ENCODE results near the gene LRRC52.

LRRC52 gene

GRCh38 chr1:165537356-165538109, 6.3 kb upstream of the LRRC52 start:
- no peak for DNase-seq (ENCODE audit: low read depth in 3 of 3)

DNA sequence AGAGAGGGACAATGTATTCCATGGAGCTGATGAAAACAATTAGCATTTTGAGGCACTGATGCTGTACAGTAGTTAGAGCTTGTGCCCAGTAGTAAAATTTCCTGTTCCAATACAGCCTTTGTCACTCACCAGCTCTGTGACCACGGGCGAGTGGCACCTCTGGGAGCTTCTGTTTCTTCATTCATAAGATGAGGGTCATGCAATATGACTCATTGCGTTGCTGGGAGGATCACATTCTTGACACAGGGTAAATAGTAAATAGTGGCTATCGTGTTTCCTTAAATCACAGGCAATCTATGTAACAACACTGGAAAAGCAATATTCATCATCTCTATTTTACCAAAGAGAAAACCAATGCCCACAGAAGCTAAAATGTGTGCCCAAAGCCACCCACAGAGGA, 4.5 kb upstream of the LRRC52 start:
- no peak for DNase-seq (ENCODE audit: low read depth in 3 of 3)

- no peak for DNase-seq (ENCODE audit: low read depth in 3 of 3)
Observed at GRCh38 chr1:165539908-165540307, 3.9 kb upstream of the LRRC52 start.

GRCh38 chr1:165542015-165542631, 1.7 kb upstream of the LRRC52 start:
- no peak for DNase-seq (ENCODE audit: low read depth in 3 of 3)

DNA sequence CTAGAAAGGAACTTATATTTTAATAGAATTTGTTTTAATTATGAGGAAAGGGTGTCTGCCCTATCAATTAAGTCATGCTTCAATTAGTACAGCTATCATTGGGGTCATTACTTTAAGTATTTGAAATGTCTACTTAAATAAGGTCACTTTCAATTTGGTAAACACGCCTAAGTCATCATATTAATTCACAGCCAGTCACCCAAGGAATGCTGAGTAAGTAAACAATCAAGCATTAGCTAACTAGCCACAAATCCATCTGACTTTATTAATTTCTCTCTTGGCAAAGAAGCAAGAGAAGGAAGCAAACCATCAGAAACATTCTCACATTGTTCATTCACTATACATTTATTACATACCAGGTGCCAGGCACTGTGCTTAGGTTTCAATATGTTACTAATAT, 1.2 kb upstream of the LRRC52 start:
- no peak for DNase-seq (ENCODE audit: low read depth in 3 of 3)

- DNase-seq (ENCODE audit: low read depth in 3 of 3) = no peak
Observed at GRCh38 chr1:165544996-165545395, 1.2 kb downstream of the LRRC52 start.

DNA sequence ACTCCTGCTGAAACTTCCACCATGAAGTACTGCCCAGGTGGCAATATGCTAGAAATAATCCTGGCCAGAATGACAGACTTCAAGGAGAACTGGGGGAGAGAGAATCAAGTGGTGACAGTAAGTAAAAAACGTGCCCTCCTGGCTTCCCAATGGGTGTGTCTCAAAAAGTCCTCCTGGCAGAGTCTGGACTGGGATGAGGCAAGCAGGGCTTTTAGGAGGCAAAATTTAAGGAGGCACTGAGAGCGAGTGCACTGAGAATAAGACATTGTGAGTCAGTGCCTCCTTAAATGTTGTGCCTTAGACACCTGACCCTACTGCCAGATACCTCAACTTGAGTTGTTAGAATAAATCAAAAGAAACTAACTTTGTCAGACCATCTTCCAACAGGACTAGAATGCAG, 2.2 kb downstream of the LRRC52 start:
- DNase-seq (ENCODE audit: low read depth in 3 of 3) = no peak

DNA sequence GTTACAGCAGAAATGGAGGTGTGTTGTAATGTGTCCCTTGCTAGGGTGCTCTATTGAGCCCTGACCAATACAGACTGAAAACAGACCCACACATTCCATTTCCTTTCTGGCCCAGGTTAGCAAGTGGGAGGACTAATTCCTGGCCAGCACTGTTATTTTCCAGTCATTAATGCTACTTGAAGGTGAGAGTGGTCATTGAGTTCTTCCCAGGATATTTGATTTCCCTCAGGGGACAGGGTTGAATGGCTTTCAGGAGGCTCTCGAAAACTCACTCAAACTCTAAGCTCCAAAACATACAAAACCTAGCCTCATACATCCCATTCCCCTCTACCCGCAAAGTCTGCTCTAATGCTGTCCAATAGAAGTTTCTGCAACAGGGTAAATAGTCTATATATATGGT, 6.2 kb downstream of the LRRC52 start:
- no peak for DNase-seq (ENCODE audit: low read depth in 3 of 3)

- DNase-seq (ENCODE audit: low read depth in 3 of 3) = no peak
Observed at GRCh38 chr1:165551469-165551868, 7.7 kb downstream of the LRRC52 start.

DNA sequence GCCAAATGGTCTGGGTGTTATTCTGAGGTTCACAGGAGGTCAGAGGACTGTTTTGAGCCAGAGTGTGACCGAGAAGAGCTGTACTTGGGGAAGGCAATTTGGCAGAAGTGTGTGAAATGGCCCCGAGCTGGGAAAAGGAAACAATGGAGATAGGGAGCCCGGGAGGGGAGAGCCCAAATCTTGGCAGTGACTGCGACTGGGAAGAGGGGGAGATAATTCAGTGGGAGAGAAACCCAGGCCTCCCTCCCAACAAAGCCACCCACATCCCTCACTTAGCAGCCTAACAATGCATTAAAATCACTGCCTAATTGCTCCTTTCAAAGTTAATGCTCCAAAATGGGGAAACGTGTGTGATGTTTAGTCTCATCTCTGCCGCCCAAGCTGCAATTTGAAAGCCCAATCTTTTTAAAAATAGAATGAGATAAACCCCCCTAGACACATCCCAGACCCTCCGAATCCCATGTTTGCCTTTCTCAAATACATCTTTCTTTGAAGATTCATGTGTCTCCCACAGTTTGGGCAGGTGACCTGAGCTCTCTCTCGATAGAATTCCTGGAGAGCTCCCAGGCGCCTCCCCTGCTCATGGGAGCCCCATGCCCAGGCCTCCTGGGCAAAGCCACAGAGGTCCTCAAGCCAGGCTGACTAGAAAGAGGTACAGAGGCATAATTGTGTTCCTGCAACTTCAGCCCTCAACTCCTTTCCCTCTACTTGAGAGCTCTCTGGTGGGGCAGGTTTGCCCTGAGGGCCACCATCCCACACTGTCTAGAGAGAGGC, 17.3 kb downstream of the LRRC52 start:
- no peak for DNase-seq (ENCODE audit: low read depth in 3 of 3)

DNA sequence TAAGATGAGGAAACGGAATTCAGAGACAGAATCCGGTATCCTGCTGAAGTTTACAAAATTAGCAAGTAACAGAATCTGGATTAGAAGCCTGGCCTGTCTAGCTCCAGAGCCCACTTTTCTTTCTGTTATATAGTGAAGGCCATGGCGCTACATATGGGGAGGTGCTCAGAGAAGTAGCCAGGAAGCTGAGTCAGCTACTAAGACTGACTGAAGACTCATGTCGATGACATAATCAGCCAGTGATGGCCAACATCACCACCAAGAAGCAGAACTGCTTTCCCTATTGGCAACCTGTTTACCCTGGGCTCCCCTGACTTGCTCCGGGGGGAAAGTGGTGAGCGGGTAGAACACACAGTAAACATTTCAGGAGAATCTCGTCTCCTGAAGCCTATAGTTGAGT, 18.8 kb downstream of the LRRC52 start:
- no peak for DNase-seq (ENCODE audit: low read depth in 3 of 3)

DNA sequence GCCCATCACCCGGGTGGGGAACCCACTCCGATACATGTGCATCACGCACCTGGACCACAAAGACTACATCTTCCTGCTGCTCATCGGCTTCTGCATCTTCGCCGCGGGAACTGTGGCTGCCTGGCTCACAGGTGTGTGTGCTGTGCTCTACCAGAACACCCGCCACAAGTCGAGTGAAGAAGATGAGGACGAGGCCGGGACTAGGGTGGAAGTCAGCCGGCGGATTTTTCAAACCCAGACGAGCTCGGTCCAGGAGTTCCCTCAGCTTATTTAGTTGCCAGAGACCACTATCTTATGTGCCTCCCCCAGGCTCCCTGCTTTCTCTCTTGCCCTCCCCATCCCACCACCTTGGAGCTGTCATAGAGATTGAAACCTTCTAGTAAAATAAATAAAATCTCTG, 19.8 kb downstream of the LRRC52 start:
- no peak for DNase-seq (ENCODE audit: low read depth in 3 of 3)

- DNase-seq (ENCODE audit: low read depth in 3 of 3) = no peak
Observed at GRCh38 chr1:165564561-165564960, 20.8 kb downstream of the LRRC52 start.

- DNase-seq (ENCODE audit: low read depth in 3 of 3) = no peak
Observed at GRCh38 chr1:165565751-165566490, 22.1 kb downstream of the LRRC52 start.

DNA sequence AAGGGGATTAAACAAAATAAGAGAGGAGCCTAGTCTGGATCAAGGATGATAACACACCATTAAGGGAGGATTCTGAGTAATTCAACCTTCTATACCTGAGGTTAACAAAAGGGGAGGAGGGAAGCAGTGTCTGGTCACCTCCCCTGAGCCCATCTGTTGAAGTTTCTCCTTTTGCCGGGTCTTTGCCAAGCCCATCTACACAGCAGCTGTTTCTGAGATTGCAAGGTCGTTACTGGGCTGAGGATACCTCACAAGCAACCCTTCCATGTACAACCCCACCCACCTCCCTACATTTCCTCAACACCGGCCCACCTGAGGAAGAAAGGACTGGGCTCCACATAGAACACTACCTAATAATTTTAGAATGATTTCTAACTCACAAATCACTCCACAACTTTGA, 26.3 kb downstream of the LRRC52 start:
- no peak for DNase-seq (ENCODE audit: low read depth in 3 of 3)

- DNase-seq (ENCODE audit: low read depth in 3 of 3) = no peak
Observed at GRCh38 chr1:165573787-165574186, 30.0 kb downstream of the LRRC52 start.

GRCh38 chr1:165574295-165574694, 30.5 kb downstream of the LRRC52 start:
- no peak for DNase-seq (ENCODE audit: low read depth in 3 of 3)

DNA sequence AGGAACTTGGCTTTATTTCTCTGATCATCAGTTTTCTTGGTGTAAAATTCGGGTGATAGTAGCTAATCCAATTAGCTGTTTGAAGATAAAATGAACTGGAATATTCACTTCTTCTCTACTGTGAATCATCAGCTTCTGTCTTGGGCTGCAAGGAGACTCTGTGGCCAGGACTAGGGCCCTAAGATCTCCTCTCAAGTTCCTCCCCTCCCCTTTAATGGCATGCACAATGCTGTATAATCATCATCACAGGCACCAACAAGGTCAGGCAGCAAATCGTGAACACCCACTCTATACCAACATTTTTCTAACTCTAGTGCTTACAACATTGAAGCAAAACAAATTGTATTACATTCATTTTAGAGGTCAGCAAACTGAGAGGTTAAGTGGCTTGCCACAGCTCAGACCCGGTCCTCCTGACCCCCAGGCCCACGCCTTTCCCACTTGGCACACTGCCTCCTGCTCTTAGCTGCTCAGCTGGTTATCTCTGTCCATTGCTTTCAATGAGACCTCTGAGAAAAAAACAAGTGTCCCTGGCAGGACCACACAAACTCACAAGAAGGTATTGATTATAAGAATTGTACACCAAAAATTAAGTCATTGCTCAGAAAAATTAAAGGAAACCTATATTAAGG, 31.8 kb downstream of the LRRC52 start:
- DNase-seq (ENCODE audit: low read depth in 3 of 3) = no peak

DNA sequence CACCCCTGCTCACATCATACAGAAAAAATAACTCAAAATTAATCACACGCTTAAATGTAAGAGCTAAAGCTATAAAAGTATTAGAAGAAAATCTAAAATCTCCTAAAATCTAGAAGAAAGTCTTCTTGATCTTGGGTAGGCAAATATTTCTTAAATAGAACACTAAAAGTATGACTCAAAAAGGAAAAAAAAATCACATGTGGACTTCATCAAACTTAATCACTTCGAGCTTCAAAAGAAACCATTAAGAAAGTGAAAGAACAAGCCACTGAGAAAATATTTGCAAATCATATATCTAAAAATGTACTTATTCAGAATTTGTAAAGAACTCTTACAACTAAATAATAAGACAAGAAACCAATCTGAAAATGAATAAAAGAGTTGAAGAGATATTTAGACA, 32.7 kb downstream of the LRRC52 start:
- no peak for DNase-seq (ENCODE audit: low read depth in 3 of 3)

DNA sequence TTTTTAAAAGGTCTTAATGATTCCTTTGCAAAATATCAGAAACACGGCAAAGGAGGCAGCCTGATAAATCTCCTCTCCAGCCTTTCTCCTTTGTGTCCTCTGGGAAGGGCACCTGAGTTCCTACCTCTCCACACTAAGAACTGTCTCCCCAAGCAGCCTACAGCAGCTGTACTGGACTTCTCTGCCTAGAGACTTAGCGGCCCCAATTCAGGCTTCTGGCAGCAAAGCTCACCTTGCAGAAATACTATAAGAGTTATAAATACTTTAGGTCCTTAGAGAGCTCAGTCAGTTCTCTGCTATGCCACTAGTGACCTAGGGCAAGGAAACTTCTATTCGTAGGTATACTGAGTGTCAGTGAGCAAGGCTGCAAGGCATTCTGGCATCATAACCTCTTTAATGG, 33.9 kb downstream of the LRRC52 start:
- no peak for DNase-seq (ENCODE audit: low read depth in 3 of 3)

GRCh38 chr1:165580931-165581871, 37.4 kb downstream of the LRRC52 start:
- no peak for DNase-seq (ENCODE audit: low read depth in 3 of 3)

Measured in stimulated activated CD4-positive, alpha-beta T cell treated with anti-CD3 and anti-CD28 coated beads, TNF-alpha, amount 100 ng/mL, for 4 hours (primary cell).